Measurements from ENCODE around the gene RELA. TPM values are rescaled to one million over a fixed set of nuclear protein-coding genes. Genes with fewer than 3 reads are reported as not detected.

The RELA gene
- total RNA-seq, 1 donor from 2014 or later = 106 TPM

GRCh38 chr11:65615950-65616574 is 46.7 kb downstream of the RELA start:
- intact Hi-C loops (cut with micrococcal nuclease) = loop anchor here (1.0 to 10.0 kb wide), 28 partner anchors 22 to 1869 kb away; partner anchors contain the start of genes AIP, ATG2A, BANF1 and C11orf68

- intact Hi-C loops (cut with micrococcal nuclease) = loop anchor here (1.0 to 10.0 kb wide), 28 partner anchors 23 to 1869 kb away; partner anchors contain the start of genes AIP, ATG2A, BANF1 and C11orf68
Observed at GRCh38 chr11:65615229-65615949, 47.3 kb downstream of the RELA start, which contains the start of gene PCNX3. TSS of gene PCNX3 (plus strand) at chr11:65615776. CDS start at chr11:65616312, 536 bp downstream.

GRCh38 chr11:65613091-65613928 is 49.4 kb downstream of the RELA start:
- intact Hi-C loops (cut with micrococcal nuclease) = loop anchor here (10.0 kb wide), 1 partner anchor 1871 kb away; the partner anchor contains the start of gene AIP

GRCh38 chr11:65612691-65613090 is 50.0 kb downstream of the RELA start:
- intact Hi-C loops (cut with micrococcal nuclease) = loop anchor here (10.0 kb wide), 1 partner anchor 1872 kb away; the partner anchor contains the start of gene AIP

- intact Hi-C loops (cut with micrococcal nuclease) = loop anchor here (10.0 kb wide), 1 partner anchor 1873 kb away; the partner anchor contains the start of gene AIP
Observed at GRCh38 chr11:65611758-65612603, 50.7 kb downstream of the RELA start.

- intact Hi-C loops (cut with micrococcal nuclease) = loop anchor here (10.0 kb wide), 1 partner anchor 1874 kb away; the partner anchor contains the start of gene AIP
Observed at GRCh38 chr11:65611028-65611757, 51.5 kb downstream of the RELA start.

- intact Hi-C loops (cut with micrococcal nuclease) = loop anchor here (10.0 kb wide), 1 partner anchor 1874 kb away; the partner anchor contains the start of gene AIP
Observed at GRCh38 chr11:65610404-65610803, 52.3 kb downstream of the RELA start.

GRCh38 chr11:65609665-65610064 is 53.1 kb downstream of the RELA start:
- intact Hi-C loops (cut with micrococcal nuclease) = loop anchor here (10.0 kb wide), 1 partner anchor 1875 kb away; the partner anchor contains the start of gene AIP

- intact Hi-C loops (cut with micrococcal nuclease) = no loop called here
Observed at GRCh38 chr11:65609229-65609628, 53.5 kb downstream of the RELA start.

- intact Hi-C loops (cut with micrococcal nuclease) = no loop called here
Observed at GRCh38 chr11:65607614-65608426, 54.9 kb downstream of the RELA start.

GRCh38 chr11:65606876-65607613 is 55.7 kb downstream of the RELA start:
- intact Hi-C loops (cut with micrococcal nuclease) = no loop called here

- intact Hi-C loops (cut with micrococcal nuclease) = no loop called here
Observed at GRCh38 chr11:65604258-65604657, 58.5 kb downstream of the RELA start.

Other genes with a start within 250 kb of the RELA start
- gene NEAT1, start 240.1 kb downstream of the RELA start, total RNA-seq = 1,002 TPM in 2 replicates
- 8,633 and 8,695 TPM in 2 replicates for gene MALAT1, start 163.9 kb downstream of the RELA start, total RNA-seq
- gene SCYL1, start 137.8 kb downstream of the RELA start, total RNA-seq = 82.4 and 84.4 TPM in 2 replicates
- gene LTBP3, start 104.6 kb downstream of the RELA start, total RNA-seq = 99.6 and 106 TPM in 2 replicates
- gene ZNRD2, start 92.4 kb downstream of the RELA start, total RNA-seq = 43.6 and 48.5 TPM in 2 replicates
- 58.1 and 58.2 TPM in 2 replicates for gene FAM89B, start 90.4 kb downstream of the RELA start, total RNA-seq
- 122 and 128 TPM in 2 replicates for gene EHBP1L1, start 86.9 kb downstream of the RELA start, total RNA-seq
- gene KCNK7, start 67.1 kb downstream of the RELA start, total RNA-seq = 1.9 and 2.2 TPM in 2 replicates
- gene MAP3K11, start 48.7 kb downstream of the RELA start, total RNA-seq = 94.4 and 96.1 TPM in 2 replicates
- gene PCNX3, start 47.1 kb downstream of the RELA start, total RNA-seq = 61.8 and 66.4 TPM in 2 replicates
- 177 and 181 TPM in 2 replicates for gene SIPA1, start 24.8 kb downstream of the RELA start, total RNA-seq
- 69.8 and 83.5 TPM in 2 replicates for gene KAT5, start 49.3 kb upstream of the RELA start, total RNA-seq
- 82.4 and 82.8 TPM in 2 replicates for gene RNASEH2C, start 57.9 kb upstream of the RELA start, total RNA-seq
- gene AP5B1, start 118.1 kb upstream of the RELA start, total RNA-seq = 18.0 and 18.1 TPM in 2 replicates
- gene OVOL1, start 124.1 kb upstream of the RELA start, total RNA-seq = not detected in 2 replicates
- gene SNX32, start 171.0 kb upstream of the RELA start, total RNA-seq = 2.3 and 2.9 TPM in 2 replicates
- gene CFL1, start 195.3 kb upstream of the RELA start, total RNA-seq = 1,611 and 1,643 TPM in 2 replicates
- 100 and 103 TPM in 2 replicates for gene MUS81, start 197.5 kb upstream of the RELA start, total RNA-seq
- 7.2 TPM in 2 replicates for gene EFEMP2, start 209.9 kb upstream of the RELA start, total RNA-seq
- gene CTSW, start 216.9 kb upstream of the RELA start, total RNA-seq = 28.8 and 29.5 TPM in 2 replicates
- gene FIBP, start 225.6 kb upstream of the RELA start, total RNA-seq = 85.3 and 88.7 TPM in 2 replicates
- 46.9 and 47.7 TPM in 2 replicates for gene CCDC85B, start 227.8 kb upstream of the RELA start, total RNA-seq
- 3.0 and 6.0 TPM in 2 replicates for gene FOSL1, start 237.5 kb upstream of the RELA start, total RNA-seq